Activated CD8-positive, alpha-beta T cell treated with anti-CD3 and anti-CD28 coated beads for 36 hours (primary cell): ENCODE measurements around the gene MAGIX. TPM values are rescaled to one million over a fixed set of nuclear protein-coding genes. Genes with fewer than 3 reads are reported as not detected.

Source experiments
- ATAC-seq: fragments of 200-7000 bp; cut with Tn5 transposase; one replicate; pipeline ENCODE4 v1.10.0; 2021; ENCODE audit warnings: mild to moderate bottlenecking, moderate library complexity
- CTCF ChIA-PET: fragments of 350-600 bp; sonication (Branson Sonifier 250); formaldehyde crosslinking; loops from one replicate; lab custom pipeline; 2021; ENCODE audit warnings: antibody characterized with exemption; lab: Charles Lee
- POLR2A ChIA-PET: fragments of 350-600 bp; sonication (Branson Sonifier 250); formaldehyde crosslinking; loops from one replicate; lab custom pipeline; 2021; ENCODE audit warnings: antibody characterized with exemption; lab: Charles Lee
- DNase-seq: peaks from one replicate; pipeline ENCODE4 v3.0.0-alpha.2; 2020
- H3K27ac Mint-ChIP-seq: one replicate; pipeline ENCODE4 v1.8.0; 2021; ENCODE audit warnings: mild to moderate bottlenecking, mixed read lengths
- H3K27me3 Mint-ChIP-seq: one replicate; pipeline ENCODE4 v1.8.0; 2021; ENCODE audit warnings: mixed read lengths
- H3K36me3 Mint-ChIP-seq: one replicate; pipeline ENCODE4 v1.8.0; 2021; ENCODE audit warnings: low read depth, mixed read lengths
- H3K4me1 Mint-ChIP-seq: one replicate; pipeline ENCODE4 v1.8.0; 2021; ENCODE audit warnings: low read depth, mixed read lengths
- H3K4me3 Mint-ChIP-seq: one replicate; pipeline ENCODE4 v1.8.0; 2021; ENCODE audit warnings: mild to moderate bottlenecking, moderate library complexity, mixed read lengths
- H3K9me3 Mint-ChIP-seq: one replicate; pipeline ENCODE4 v1.8.0; 2021; ENCODE audit warnings: mixed read lengths
- intact Hi-C: fragments of 100-400 bp; cut with micrococcal nuclease; formaldehyde crosslinking; loops from one replicate; pipeline ENCODE4 v1.10.0; 2022
- total RNA-seq, 2 experiments: library from RNA; stranded (reverse); gene quantifications; one replicate each; pipeline ENCODE4 v1.2.3, GENCODE V29; 2021
- TF ChIP-seq, protein P1 (sequence below): fragments of 200-600 bp; IDR thresholded peaks from one replicate; pipeline ENCODE4 v1.8.0; 2022; ENCODE audit warnings: antibody characterized with exemption, mild to moderate bottlenecking

The MAGIX gene
- total RNA-seq, 2 experiments from 2014 or later = 0.54 to 0.87 TPM

DNA sequence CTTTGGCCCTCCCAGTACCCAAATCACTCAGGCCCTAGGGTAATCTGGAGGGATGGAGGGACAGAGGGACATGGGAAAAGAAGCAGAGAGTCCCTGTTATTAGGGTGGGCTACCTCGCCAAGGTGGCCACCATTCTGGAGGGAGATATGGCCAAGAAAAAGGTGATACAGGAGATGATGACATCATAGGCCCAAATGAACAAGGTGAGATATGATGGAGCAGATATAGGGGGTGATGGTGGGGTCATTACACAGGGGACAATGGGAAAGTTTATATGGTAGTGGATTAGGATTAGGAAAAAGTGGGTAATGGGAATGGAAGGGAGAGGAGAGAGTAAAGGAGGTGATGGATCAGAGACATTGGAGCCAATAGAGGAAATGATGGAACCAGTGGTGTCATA lies 50.3 kb downstream of the MAGIX start:
- Mint-ChIP-seq H3K27me3 (no peaks in the 10 kb centered on the region), H3K9me3 (no peaks in the 10 kb centered on the region), H3K4me1 (no peaks in the 10 kb centered on the region), H3K4me3 (no peak overlapping the region), H3K27ac (no peak overlapping the region), H3K36me3 (no peaks in the 10 kb centered on the region)
- ChIA-PET POLR2A (no interaction called here), CTCF (no interaction called here)
- intact Hi-C loops = no loop called here
- TF ChIP-seq, protein P1, sequence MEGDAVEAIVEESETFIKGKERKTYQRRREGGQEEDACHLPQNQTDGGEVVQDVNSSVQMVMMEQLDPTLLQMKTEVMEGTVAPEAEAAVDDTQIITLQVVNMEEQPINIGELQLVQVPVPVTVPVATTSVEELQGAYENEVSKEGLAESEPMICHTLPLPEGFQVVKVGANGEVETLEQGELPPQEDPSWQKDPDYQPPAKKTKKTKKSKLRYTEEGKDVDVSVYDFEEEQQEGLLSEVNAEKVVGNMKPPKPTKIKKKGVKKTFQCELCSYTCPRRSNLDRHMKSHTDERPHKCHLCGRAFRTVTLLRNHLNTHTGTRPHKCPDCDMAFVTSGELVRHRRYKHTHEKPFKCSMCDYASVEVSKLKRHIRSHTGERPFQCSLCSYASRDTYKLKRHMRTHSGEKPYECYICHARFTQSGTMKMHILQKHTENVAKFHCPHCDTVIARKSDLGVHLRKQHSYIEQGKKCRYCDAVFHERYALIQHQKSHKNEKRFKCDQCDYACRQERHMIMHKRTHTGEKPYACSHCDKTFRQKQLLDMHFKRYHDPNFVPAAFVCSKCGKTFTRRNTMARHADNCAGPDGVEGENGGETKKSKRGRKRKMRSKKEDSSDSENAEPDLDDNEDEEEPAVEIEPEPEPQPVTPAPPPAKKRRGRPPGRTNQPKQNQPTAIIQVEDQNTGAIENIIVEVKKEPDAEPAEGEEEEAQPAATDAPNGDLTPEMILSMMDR = no peak
- DNase-seq (no peak), ATAC-seq (no peak)

DNA sequence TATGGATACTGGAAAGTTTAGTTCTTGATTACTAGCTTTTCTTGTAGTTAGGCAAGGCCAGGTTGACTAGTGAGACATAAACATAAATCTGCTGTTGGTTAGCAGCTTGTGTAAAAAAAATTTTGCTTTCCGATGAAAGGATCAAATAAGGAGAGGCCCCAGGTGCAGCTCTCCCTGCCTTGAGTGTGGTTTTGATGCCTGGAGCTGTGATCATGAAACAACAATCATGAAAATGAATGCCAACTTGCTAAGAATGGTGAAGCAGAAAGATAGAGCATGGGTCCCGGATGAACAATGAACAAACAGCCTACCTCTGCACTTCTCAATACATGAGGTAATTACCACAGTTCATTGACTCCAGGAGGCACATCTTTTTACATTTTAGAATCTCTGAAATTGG lies 51.9 kb downstream of the MAGIX start:
- Mint-ChIP-seq H3K4me3 (no peak overlapping the region), H3K9me3 (no peaks in the 10 kb centered on the region), H3K36me3 (no peaks in the 10 kb centered on the region), H3K27me3 (no peaks in the 10 kb centered on the region), H3K4me1 (no peaks in the 10 kb centered on the region), H3K27ac (no peak overlapping the region)
- ATAC-seq = no peak
- TF ChIP-seq, protein P1 = no peak
- intact Hi-C loops = no loop called here
- CTCF ChIA-PET = no interaction called here
- POLR2A ChIA-PET = interaction anchor here (0.5 kb wide), 1 partner anchor 47 kb away, joined by 3 read pairs; no protein-coding TSS in a partner anchor
- no peak for DNase-seq

DNA sequence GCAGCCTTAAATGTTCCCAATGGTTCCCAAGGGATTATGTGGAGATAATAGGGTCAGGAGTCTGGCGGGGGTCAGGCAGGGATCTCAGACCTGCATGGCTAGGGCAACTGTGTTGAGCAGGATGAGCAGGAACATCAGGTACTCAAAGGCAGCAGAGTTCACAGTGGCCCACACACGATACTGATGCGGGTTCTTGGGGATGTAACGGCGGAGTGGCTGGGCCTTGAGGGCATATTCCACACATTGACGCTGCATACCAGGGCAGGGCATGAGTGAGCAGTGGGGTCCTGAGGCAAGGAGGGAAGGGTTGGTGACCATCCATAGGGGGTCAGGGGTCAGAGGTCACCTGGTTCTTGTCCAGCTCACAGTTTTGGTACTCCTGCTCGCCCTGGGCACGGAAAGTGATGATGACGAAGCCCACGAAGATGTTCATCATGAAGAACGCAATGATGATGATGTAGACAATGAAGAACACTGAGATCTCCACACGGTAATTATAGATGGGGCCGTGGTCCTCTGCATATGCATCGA lies 52.5 kb downstream of the MAGIX start:
- no peak overlapping the region for H3K27ac Mint-ChIP-seq
- ATAC-seq = no peak
- no peaks in the 10 kb centered on the region for H3K27me3 Mint-ChIP-seq
- TF ChIP-seq, protein P1 = no peak
- ChIA-PET POLR2A (no interaction called here), CTCF (no interaction called here)
- H3K9me3 Mint-ChIP-seq = no peaks in the 10 kb centered on the region
- no peaks in the 10 kb centered on the region for H3K36me3 Mint-ChIP-seq
- intact Hi-C loops = no loop called here
- no peaks in the 10 kb centered on the region for H3K4me1 Mint-ChIP-seq
- H3K4me3 Mint-ChIP-seq = no peak overlapping the region
- DNase-seq = no peak

Other genes starting within 250 kb of the MAGIX start
- gene PIM2, start 243.7 kb upstream of the MAGIX start, total RNA-seq = 100 to 1,000 TPM; 169 to 177 TPM
- gene OTUD5, start 205.2 kb upstream of the MAGIX start, total RNA-seq = 10 to 100 TPM; 50.6 to 51.5 TPM
- 1 to 10 TPM; 2.5 to 2.6 TPM for gene KCND1, start 190.9 kb upstream of the MAGIX start, total RNA-seq
- gene GRIPAP1, start 160.5 kb upstream of the MAGIX start, total RNA-seq = 10 to 100 TPM; 64.3 to 67.7 TPM
- gene TFE3, start 119.4 kb upstream of the MAGIX start, total RNA-seq = 10 to 100 TPM; 17.9 to 19.5 TPM
- gene CCDC120, start 103.8 kb upstream of the MAGIX start, total RNA-seq = 1 to 10 TPM; 3.5 to 3.7 TPM
- gene PRAF2, start 88.8 kb upstream of the MAGIX start, total RNA-seq = 10 to 100 TPM; 10.8 to 12.4 TPM
- 10 to 100 TPM; 16.9 to 19.6 TPM for gene WDR45, start 82.9 kb upstream of the MAGIX start, total RNA-seq
- gene GPKOW, start 39.0 kb upstream of the MAGIX start, total RNA-seq = 10 to 100 TPM; 18.5 to 19.0 TPM
- 100 to 1,000 TPM; 130 to 136 TPM for gene PLP2, start 9.1 kb downstream of the MAGIX start, total RNA-seq
- gene PRICKLE3, start 23.6 kb downstream of the MAGIX start, total RNA-seq = 10 to 100 TPM; 25.9 TPM
- 10 to 100 TPM; 10.2 to 11.4 TPM for gene SYP, start 37.4 kb downstream of the MAGIX start, total RNA-seq
- 1 to 10 TPM in 1 of 2 experiments, under 1 TPM in 1; 0.90 to 1.1 TPM for gene CACNA1F, start 70.6 kb downstream of the MAGIX start, total RNA-seq
- gene CCDC22, start 72.7 kb downstream of the MAGIX start, total RNA-seq = 10 to 100 TPM; 27.4 to 29.9 TPM
- gene FOXP3, start 102.0 kb downstream of the MAGIX start, total RNA-seq = 10 to 100 TPM; 22.3 to 23.5 TPM
- 1 to 10 TPM; 4.8 to 5.4 TPM for gene PPP1R3F, start 107.0 kb downstream of the MAGIX start, total RNA-seq
- gene GAGE10, start 140.9 kb downstream of the MAGIX start, total RNA-seq = not detected
- not detected for gene GAGE12J, start 159.3 kb downstream of the MAGIX start, total RNA-seq
- not detected for gene GAGE13, start 168.8 kb downstream of the MAGIX start, total RNA-seq